Cardiac fibroblast (primary cell): ENCODE results near the gene ETV4.
"Not testable (repeated sequence)": the region's sequence is repeated elsewhere in the genome, so short reads cannot be mapped to it uniquely, and the experiment has no call there.

Experiments
- DNase-seq, 2 donors: peaks; one replicate each; pipeline versions ENCODE4 v3.0.0 to v3.0.0-alpha.2; 2010; ENCODE audit warnings: low read depth in 2 of 2
- H3K4me3 ChIP-seq, 2 donors: replicated peaks in 1 of 2; 1 replicate in 1 of 2; 2 replicates in 1 of 2; pipeline ENCODE4 v1.5.1; 2011; ENCODE audit warnings: low read depth in 2 of 2, low read length in 2 of 2, mild to moderate bottlenecking in 2 of 2, moderate library complexity in 1 of 2
- TF ChIP-seq, protein P1 (sequence below): IDR thresholded peaks from one replicate; pipeline ENCODE4 v1.5.1; 2011; ENCODE audit warnings: low read depth, mild to moderate bottlenecking, low read length, inconsistent platforms

ETV4 gene

GRCh38 chr17:43517161-43517560 is 29.0 kb downstream of the ETV4 start:
- DNase-seq: peak in 1 of 2 donors; percentile 25
- H3K4me3 ChIP-seq: no peak overlapping the region
- TF ChIP-seq, protein P1, sequence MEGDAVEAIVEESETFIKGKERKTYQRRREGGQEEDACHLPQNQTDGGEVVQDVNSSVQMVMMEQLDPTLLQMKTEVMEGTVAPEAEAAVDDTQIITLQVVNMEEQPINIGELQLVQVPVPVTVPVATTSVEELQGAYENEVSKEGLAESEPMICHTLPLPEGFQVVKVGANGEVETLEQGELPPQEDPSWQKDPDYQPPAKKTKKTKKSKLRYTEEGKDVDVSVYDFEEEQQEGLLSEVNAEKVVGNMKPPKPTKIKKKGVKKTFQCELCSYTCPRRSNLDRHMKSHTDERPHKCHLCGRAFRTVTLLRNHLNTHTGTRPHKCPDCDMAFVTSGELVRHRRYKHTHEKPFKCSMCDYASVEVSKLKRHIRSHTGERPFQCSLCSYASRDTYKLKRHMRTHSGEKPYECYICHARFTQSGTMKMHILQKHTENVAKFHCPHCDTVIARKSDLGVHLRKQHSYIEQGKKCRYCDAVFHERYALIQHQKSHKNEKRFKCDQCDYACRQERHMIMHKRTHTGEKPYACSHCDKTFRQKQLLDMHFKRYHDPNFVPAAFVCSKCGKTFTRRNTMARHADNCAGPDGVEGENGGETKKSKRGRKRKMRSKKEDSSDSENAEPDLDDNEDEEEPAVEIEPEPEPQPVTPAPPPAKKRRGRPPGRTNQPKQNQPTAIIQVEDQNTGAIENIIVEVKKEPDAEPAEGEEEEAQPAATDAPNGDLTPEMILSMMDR: no peak

DNA sequence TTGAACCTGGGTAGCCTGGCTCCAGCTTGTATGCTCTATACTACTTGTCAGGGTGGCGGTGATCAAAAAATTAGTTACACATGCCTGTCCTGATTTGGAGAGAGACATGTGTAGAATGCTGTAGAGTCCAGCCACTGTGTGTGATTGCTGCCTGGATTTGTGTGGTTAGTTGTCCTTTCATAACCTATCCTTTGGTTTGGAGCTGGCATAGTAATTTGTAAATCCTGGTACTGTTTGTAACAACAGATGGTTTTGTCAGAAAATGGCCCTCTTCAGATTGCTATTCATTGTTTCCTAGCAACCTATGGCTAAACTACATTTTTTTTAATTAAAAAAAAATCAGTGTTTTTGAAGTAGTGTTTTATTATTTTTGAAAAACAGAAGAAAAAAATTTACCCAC is 30.5 kb downstream of the ETV4 start:
- TF ChIP-seq, protein P1: no peak
- no peak overlapping the region for H3K4me3 ChIP-seq
- DNase-seq: peak in 1 of 2 donors; percentile 43

GRCh38 chr17:43511199-43511598 is 34.9 kb downstream of the ETV4 start:
- DNase-seq, H3K4me3 ChIP-seq: not testable (repeated sequence)

GRCh38 chr17:43509440-43509839 is 36.7 kb downstream of the ETV4 start:
- not testable (repeated sequence) for DNase-seq

GRCh38 chr17:43490621-43491020 is 55.5 kb downstream of the ETV4 start:
- TF ChIP-seq, protein P1: no peak
- no peak for DNase-seq
- H3K4me3 ChIP-seq: no peak overlapping the region

More at GRCh38 chr17:43509440-43509839, 36.7 kb downstream of the ETV4 start:
- H3K4me3 ChIP-seq: not testable (repeated sequence)

GRCh38 chr17:43483674-43484551 is 62.2 kb downstream of the ETV4 start, which contains the start of gene DHX8:
DHX8 (plus strand) TSS chr17:43483975; CDS start chr17:43484038, 63 bp downstream.
- TF ChIP-seq, protein P1: peak; percentile 100
- DNase-seq: peak; percentile 99
- H3K4me3 ChIP-seq: peak within 1 kb of the TSS; percentile 71 to 79

DNA sequence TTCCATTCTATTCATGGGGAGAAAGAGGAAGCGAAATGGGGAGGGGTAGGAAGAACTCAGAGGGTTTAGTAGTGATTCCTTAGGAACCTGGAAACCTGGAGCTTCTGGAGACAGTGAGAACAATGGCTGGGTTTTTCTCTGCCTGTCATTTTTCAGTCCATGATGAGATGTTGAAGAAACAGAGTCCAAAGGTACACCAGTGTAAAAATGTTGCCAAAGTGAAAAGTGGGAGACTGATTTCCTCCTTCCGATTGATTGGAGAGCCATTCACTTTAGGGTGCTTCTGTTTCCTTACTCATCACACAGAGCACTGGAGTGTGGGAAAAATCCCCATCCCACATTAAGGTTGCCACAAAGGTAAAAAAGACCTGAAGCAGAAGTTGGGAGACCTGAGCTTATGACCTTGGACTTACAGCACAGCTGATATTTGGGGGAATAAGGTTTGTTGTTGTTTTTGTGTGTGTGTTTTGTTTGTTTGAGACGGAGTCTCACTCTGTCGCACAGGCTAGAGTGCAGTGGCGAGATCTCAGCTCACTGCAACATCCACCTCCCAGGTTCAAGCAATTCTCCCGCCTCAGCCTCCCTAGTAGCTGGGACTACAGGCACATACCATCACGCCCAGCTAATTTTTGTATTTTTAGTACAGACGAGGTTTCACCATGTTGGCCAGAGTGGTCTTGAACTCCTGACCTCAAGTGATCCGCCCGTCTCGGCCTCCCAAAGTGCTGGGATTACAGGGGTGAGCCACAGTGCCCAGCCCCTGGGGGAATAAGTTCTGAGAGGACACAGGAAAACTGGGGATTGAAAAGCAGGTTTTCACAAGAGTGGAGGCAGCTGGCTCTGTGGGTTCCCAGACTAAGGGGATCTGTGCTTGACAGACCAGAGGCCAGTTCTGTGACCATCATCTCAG is 63.8 kb downstream of the ETV4 start:
- no peak overlapping the region for H3K4me3 ChIP-seq
- TF ChIP-seq, protein P1: no peak
- no peak for DNase-seq
